Osteoblast (primary cell): ENCODE measurements around the gene SDF2L1. TPM values are rescaled to one million over a fixed set of nuclear protein-coding genes. Genes with fewer than 3 reads are reported as not detected.
"Not testable (repeated sequence)": the region's sequence is repeated elsewhere in the genome, so short reads cannot be mapped to it uniquely, and the experiment has no call there.

Experiments used
- DNase-seq: peaks from one replicate; pipeline ENCODE4 v3.0.0; 2011; ENCODE audit warnings: low spot score, mixed read lengths; ENCODE audit not compliant: insufficient read length; ENCODE audit errors: missing footprints
- H2AFZ ChIP-seq: 2 replicates; pipeline ENCODE4 v1.6.0; 2011; ENCODE audit warnings: mild to moderate bottlenecking, low read length
- H3K27ac ChIP-seq: 2 replicates; pipeline ENCODE4 v1.5.1; 2011; ENCODE audit warnings: mild to moderate bottlenecking, low read depth, low read length, moderate library complexity
- H3K27me3 ChIP-seq: 2 replicates; pipeline ENCODE4 v1.6.0; 2012; ENCODE audit warnings: mild to moderate bottlenecking, control low read depth, inconsistent platforms, low read length, moderate library complexity; ENCODE audit not compliant: insufficient read depth
- H3K36me3 ChIP-seq: 2 replicates; pipeline ENCODE4 v1.5.1; 2011; ENCODE audit warnings: mild to moderate bottlenecking, low read length, control low read depth, moderate library complexity; ENCODE audit not compliant: insufficient read depth
- H3K4me1 ChIP-seq: 2 replicates; pipeline ENCODE4 v1.5.1; 2011; ENCODE audit warnings: mild to moderate bottlenecking, low read length, control low read depth, moderate library complexity; ENCODE audit not compliant: insufficient read depth
- H3K4me2 ChIP-seq: 2 replicates; pipeline ENCODE4 v1.6.0; 2011; ENCODE audit warnings: mild to moderate bottlenecking, low read length; ENCODE audit not compliant: insufficient read depth
- H3K4me3 ChIP-seq: fragments of 200-600 bp; sonication (generic); 3 replicates; pipeline ENCODE4 v1.5.1; 2012; ENCODE audit warnings: mild to moderate bottlenecking, low read length, inconsistent platforms; ENCODE audit not compliant: insufficient read depth
- H3K79me2 ChIP-seq: 2 replicates; pipeline ENCODE4 v1.6.0; 2012; ENCODE audit warnings: mild to moderate bottlenecking, low read length, control low read depth, inconsistent platforms; ENCODE audit not compliant: insufficient read depth
- H3K9me3 ChIP-seq: 2 replicates; pipeline ENCODE4 v1.5.1; 2011; ENCODE audit warnings: low read depth, low read length, control low read depth
- H4K20me1 ChIP-seq: 2 replicates; pipeline ENCODE4 v1.6.0; 2012; ENCODE audit warnings: mild to moderate bottlenecking, low read length, control low read depth; ENCODE audit not compliant: insufficient read depth
- CTCF ChIP-seq: IDR thresholded peaks from 2 replicates; pipeline ENCODE4 v1.5.1; 2011; ENCODE audit warnings: mild to moderate bottlenecking, low read depth, low read length, moderate library complexity; ENCODE audit errors: extremely low read depth
- total RNA-seq: library from RNA; depleted of rRNA; stranded (reverse); fragments of >200 nt; gene quantifications from 2 replicates; pipeline ENCODE4 v1.2.3, GENCODE V29; 2012

SDF2L1 gene
- total RNA-seq, 1 donor: 10.5 TPM

GRCh38 chr22:21602579-21602978 is 39.5 kb upstream of the SDF2L1 start:
- peaks cover 95% of the 10 kb centered on the region for H3K79me2 ChIP-seq

GRCh38 chr22:21603973-21604372 is 38.1 kb upstream of the SDF2L1 start:
- Histone ChIP-seq H3K36me3 (peaks cover 4% of the 10 kb centered on the region), H3K9me3 (no peaks in the 10 kb centered on the region), H3K4me3 (no peak overlapping the region), H3K4me1 (no peaks in the 10 kb centered on the region), H3K79me2 (peaks cover 95% of the 10 kb centered on the region), H3K27ac (no peak overlapping the region), H4K20me1 (peaks cover 67% of the 10 kb centered on the region), H2AFZ (no peak overlapping the region), H3K27me3 (no peaks in the 10 kb centered on the region), H3K4me2 (no peak overlapping the region)
- DNase-seq: no peak
- TF ChIP-seq CTCF: no peak

More at GRCh38 chr22:21602579-21602978, 39.5 kb upstream of the SDF2L1 start:
- Histone ChIP-seq H3K27me3 (no peaks in the 10 kb centered on the region), H3K4me3 (no peak overlapping the region), H3K4me2 (no peak overlapping the region), H3K9me3 (no peaks in the 10 kb centered on the region), H3K4me1 (no peaks in the 10 kb centered on the region), H3K36me3 (peaks cover 4% of the 10 kb centered on the region), H2AFZ (no peak overlapping the region), H3K27ac (no peak overlapping the region), H4K20me1 (peaks cover 67% of the 10 kb centered on the region)
- TF ChIP-seq CTCF: no peak
- DNase-seq: no peak

- H3K9me3 ChIP-seq: no peaks in the 10 kb centered on the region
- peaks cover 19% of the 10 kb centered on the region for H3K36me3 ChIP-seq
- DNase-seq: no peak
- H3K4me2 ChIP-seq: no peak overlapping the region
- H3K27ac ChIP-seq: no peak overlapping the region
- H3K4me3 ChIP-seq: no peak overlapping the region
- H2AFZ ChIP-seq: no peak overlapping the region
- no peaks in the 10 kb centered on the region for H3K27me3 ChIP-seq
- no peaks in the 10 kb centered on the region for H3K4me1 ChIP-seq
- no peak for TF ChIP-seq CTCF
- peaks cover 94% of the 10 kb centered on the region for H3K79me2 ChIP-seq
- H4K20me1 ChIP-seq: peaks cover 69% of the 10 kb centered on the region
These were observed 36.1 kb upstream of the SDF2L1 start for GRCh38 chr22:21605887-21606564.

GRCh38 chr22:21606775-21607174 is 35.3 kb upstream of the SDF2L1 start:
- Histone ChIP-seq H3K4me1 (no peaks in the 10 kb centered on the region), H3K4me2 (no peak overlapping the region), H4K20me1 (peaks cover 71% of the 10 kb centered on the region), H3K9me3 (no peaks in the 10 kb centered on the region), H3K27ac (no peak overlapping the region), H2AFZ (no peak overlapping the region), H3K79me2 (peaks cover 95% of the 10 kb centered on the region), H3K4me3 (no peak overlapping the region), H3K36me3 (peaks cover 25% of the 10 kb centered on the region), H3K27me3 (no peaks in the 10 kb centered on the region)
- TF ChIP-seq CTCF: no peak
- DNase-seq: no peak

GRCh38 chr22:21609556-21610157 is 32.4 kb upstream of the SDF2L1 start:
- peaks cover 78% of the 10 kb centered on the region for H4K20me1 ChIP-seq
- H3K4me2 ChIP-seq: not testable (repeated sequence)

More at GRCh38 chr22:21609556-21610157, 32.4 kb upstream of the SDF2L1 start:
- H3K4me1 ChIP-seq, H3K9me3 ChIP-seq, H3K27me3 ChIP-seq, DNase-seq, H2AFZ ChIP-seq, H3K27ac ChIP-seq, H3K4me3 ChIP-seq: not testable (repeated sequence)
- peaks cover 95% of the 10 kb centered on the region for H3K79me2 ChIP-seq
- H3K36me3 ChIP-seq: peaks cover 45% of the 10 kb centered on the region
